Stimulated activated naive B cell treated with anti-CD40 and anti-IgM and Interleukin-4, amounts not matched to agents 10 μg/mL and 1 μg/mL and 100 μg/mL, for 72 hours (primary cell): ENCODE measurements around the gene SDK1.

Source experiments
- ATAC-seq, 2 donors: fragments of 150-1000 bp; cut with Tn5 transposase; replicated peaks; 2 replicates each; pipeline ENCODE4 v1.10.0; 2021; ENCODE audit warnings: moderate library complexity in 1 of 2
- DNase-seq: peaks from one replicate; pipeline ENCODE4 v3.0.0; 2021
- H3K27ac Mint-ChIP-seq: one replicate; pipeline ENCODE4 v1.8.0; 2022; ENCODE audit warnings: mild to moderate bottlenecking, mixed read lengths
- H3K27me3 Mint-ChIP-seq, 2 donors: one replicate each; pipeline ENCODE4 v1.8.0; 2022; ENCODE audit warnings: mixed read lengths in 2 of 2
- H3K36me3 Mint-ChIP-seq, 2 donors: one replicate each; pipeline ENCODE4 v1.8.0; 2022; ENCODE audit warnings: mixed read lengths in 2 of 2, mild to moderate bottlenecking in 1 of 2
- H3K4me1 Mint-ChIP-seq, 2 donors: one replicate each; pipeline ENCODE4 v1.8.0; 2022; ENCODE audit warnings: mixed read lengths in 2 of 2, mild to moderate bottlenecking in 1 of 2
- H3K4me3 Mint-ChIP-seq, 2 donors: one replicate each; pipeline ENCODE4 v1.8.0; 2022; ENCODE audit warnings: mild to moderate bottlenecking in 2 of 2, mixed read lengths in 2 of 2, moderate library complexity in 1 of 2
- H3K9me3 Mint-ChIP-seq, 2 donors: one replicate each; pipeline ENCODE4 v1.8.0; 2022; ENCODE audit warnings: mixed read lengths in 2 of 2, mild to moderate bottlenecking in 1 of 2

SDK1 gene

DNA sequence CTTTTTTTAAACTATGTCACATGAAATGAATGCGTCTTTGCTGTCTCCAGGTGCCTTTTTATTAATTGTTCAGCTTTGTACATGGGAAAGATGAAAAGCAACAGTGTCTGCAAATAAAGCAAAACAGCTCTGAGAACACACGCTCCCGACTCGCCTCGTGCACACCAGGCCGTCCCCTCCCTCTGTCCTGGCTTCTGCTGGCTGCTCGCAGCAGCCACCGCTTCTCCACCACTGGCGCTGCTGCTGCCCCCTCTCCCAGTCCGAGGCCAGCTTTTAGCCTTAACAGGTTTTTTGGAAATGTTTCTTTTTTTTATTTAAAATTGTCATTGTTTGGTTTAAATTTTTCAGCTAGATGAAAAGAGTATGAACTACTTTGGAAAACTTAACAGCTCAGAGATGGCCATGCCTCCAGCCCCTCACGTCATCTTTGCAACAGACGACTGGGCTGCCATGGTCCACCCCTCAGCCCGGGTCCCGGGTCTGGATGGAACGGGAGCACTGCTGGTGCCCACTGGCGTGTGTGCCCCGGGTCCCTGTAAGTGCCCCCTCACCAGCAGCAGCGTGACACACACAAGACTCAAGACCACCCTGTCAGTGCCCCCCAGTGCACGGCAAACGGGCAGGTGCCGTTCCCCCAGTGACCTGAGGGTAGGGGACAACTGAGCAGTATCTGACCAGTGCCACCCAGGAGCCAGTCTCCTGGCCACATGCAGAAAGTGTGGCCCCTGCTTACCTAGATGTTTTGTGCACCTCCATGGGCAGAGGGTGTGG, 965.4 kb downstream of the SDK1 start:
- peaks cover 7 to 24% of the 10 kb centered on the region in 2 donors for H3K27me3 Mint-ChIP-seq
- no peaks in the 10 kb centered on the region for H3K4me1 Mint-ChIP-seq
- DNase-seq (no peak), ATAC-seq (no peak)
- peak overlapping the region in 1 of 2 donors; percentile 3 for H3K4me3 Mint-ChIP-seq
- no peaks in the 10 kb centered on the region for H3K36me3 Mint-ChIP-seq
- no peak overlapping the region for H3K27ac Mint-ChIP-seq
- peaks cover 2 to 6% of the 10 kb centered on the region in 2 donors for H3K9me3 Mint-ChIP-seq

DNA sequence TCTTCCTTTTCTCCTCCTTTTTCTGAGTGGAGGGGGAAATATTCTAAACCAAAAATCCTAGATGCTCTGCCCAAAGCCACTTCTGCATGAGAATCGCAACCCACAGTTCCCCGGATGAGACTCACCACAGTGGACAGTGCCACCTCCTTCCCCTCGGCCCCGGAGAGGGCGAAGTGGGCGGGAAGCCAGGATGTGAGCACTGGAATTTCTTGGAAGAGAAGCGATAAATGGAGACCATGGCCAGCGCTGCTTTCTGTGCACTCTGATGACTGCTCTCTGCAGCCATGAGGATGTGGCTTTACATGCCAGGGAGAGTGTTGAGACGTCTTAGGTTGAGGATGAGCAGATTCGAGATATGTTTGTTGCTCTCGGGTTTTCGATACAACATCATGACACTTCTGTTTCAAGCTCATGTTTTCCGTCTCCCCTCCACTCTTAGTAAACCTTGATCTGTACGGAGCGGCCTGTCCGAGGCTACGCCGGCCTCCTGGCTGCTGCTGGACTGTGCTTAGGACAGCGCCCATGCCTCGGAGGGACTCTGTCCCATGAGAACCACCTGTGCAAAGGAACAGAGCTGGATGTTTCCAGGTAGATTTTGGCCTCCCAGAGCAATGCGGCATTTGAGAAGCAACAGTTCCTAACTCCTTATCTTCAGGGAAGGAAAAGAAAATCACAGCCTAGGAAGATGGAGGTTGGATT, 966.4 kb downstream of the SDK1 start:
- Mint-ChIP-seq H3K27ac (no peak overlapping the region), H3K9me3 (peaks cover 2 to 6% of the 10 kb centered on the region in 2 donors), H3K27me3 (peaks cover 7 to 24% of the 10 kb centered on the region in 2 donors), H3K36me3 (no peaks in the 10 kb centered on the region), H3K4me3 (no peak overlapping the region), H3K4me1 (no peaks in the 10 kb centered on the region)
- no peak for ATAC-seq
- DNase-seq: no peak

DNA sequence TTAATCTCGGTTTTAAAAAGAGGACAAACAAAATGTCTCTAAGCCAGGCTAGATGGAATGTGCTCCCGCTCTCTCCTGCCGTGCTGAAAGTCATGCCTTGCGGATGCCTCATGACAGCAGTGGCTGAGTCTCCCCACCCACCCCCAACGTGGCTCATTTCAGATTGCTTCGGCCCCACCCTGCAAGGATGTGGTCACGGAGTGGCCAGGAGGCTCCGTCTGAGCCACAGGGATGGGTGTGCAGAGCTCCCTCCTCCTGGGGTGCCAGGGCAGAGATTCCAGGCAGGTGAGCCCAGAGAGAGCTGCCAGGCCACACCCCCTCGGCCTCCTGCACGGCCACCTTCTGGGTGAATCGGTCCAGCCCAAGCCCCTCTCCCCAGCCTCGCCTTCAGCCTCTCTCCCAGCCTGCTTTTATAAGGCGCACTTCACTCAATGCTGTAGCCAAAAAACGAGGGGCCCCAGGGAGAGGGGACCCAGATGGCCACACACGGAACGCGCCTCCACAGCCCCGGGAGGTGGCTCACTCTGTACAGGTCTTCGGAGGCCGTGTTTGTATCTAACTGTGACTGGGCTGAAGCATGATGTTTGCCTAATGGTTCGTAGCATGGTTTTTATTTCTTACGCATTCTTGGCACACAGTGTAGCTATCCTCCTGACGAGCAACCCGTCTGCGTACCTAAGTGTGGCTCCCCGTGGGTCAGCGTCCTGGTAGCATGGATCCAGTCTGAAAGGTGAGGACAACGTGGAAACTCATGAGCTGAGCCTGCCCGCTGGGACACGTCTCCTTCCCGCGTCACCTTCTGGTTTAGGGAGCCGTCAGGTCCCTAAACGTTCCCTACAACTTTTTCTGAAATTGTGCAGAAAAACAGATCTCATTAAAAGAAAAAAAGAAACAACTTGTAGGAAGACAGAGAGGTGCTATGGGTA, 967.3 kb downstream of the SDK1 start:
- ATAC-seq (no peak), DNase-seq (no peak)
- H3K27me3 Mint-ChIP-seq: peaks cover 7 to 24% of the 10 kb centered on the region in 2 donors
- H3K4me1 Mint-ChIP-seq: no peaks in the 10 kb centered on the region
- H3K4me3 Mint-ChIP-seq: no peak overlapping the region
- no peaks in the 10 kb centered on the region for H3K36me3 Mint-ChIP-seq
- H3K27ac Mint-ChIP-seq: no peak overlapping the region
- H3K9me3 Mint-ChIP-seq: peaks cover 2 to 6% of the 10 kb centered on the region in 2 donors

- ATAC-seq (no peak), DNase-seq (no peak)
- H3K4me3 Mint-ChIP-seq: no peak overlapping the region
- H3K27ac Mint-ChIP-seq: no peak overlapping the region
- H3K36me3 Mint-ChIP-seq: no peaks in the 10 kb centered on the region
- peaks cover 7 to 9% of the 10 kb centered on the region in 2 donors for H3K9me3 Mint-ChIP-seq
- no peaks in the 10 kb centered on the region for H3K4me1 Mint-ChIP-seq
- H3K27me3 Mint-ChIP-seq: peaks cover 7 to 24% of the 10 kb centered on the region in 2 donors
Measured at GRCh38 chr7:4269086-4269485, 968.0 kb downstream of the SDK1 start.

DNA sequence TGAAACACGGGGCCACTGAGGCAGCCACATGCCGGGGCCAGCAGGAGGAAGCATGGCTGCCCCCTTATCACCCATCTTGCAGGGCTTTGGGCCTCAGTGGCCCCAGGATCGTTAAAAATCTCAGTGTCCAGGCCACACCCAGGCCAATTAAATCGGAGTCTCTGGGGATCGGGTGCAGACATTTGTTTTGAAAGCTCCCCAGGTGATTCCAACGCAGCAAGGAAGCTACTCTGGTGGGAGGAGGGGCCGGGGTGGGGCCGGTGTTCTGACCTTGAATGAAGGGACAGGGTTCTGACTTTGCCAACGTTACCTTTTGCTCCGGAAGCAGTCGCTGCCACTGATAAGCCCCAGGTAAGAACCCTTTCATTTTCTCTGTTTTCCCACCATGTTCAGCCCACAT, 968.7 kb downstream of the SDK1 start:
- ATAC-seq (no peak), DNase-seq (no peak)
- no peaks in the 10 kb centered on the region for H3K4me1 Mint-ChIP-seq
- peaks cover 8 to 10% of the 10 kb centered on the region in 2 donors for H3K9me3 Mint-ChIP-seq
- no peaks in the 10 kb centered on the region for H3K36me3 Mint-ChIP-seq
- H3K27ac Mint-ChIP-seq: no peak overlapping the region
- H3K4me3 Mint-ChIP-seq: no peak overlapping the region
- peaks cover 7 to 21% of the 10 kb centered on the region in 2 donors for H3K27me3 Mint-ChIP-seq

DNA sequence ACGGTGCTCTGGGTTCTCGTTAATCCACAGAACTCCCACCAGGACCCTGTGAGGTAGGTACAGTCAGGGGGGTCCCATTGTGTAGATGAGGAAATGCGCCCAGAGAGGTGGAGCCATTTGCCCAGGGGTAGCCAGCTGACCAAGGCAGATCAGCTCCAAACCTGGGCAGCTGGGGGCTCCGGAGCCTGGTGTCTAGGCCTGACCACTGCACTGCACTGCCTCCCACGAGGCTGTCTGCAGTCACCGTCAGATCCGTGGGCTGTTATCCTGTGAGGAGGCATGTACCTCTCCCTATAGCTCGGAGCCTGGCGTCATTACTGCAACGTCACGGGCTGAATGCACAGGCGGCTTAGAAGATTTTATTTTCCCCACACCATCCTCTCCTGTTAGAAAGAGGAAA, 969.2 kb downstream of the SDK1 start:
- ATAC-seq: no peak
- Mint-ChIP-seq H3K4me3 (no peak overlapping the region), H3K36me3 (no peaks in the 10 kb centered on the region), H3K9me3 (peaks cover 12% of the 10 kb centered on the region in 2 donors), H3K4me1 (no peaks in the 10 kb centered on the region), H3K27me3 (peaks cover 7 to 16% of the 10 kb centered on the region in 2 donors), H3K27ac (no peak overlapping the region)
- no peak for DNase-seq

- H3K36me3 Mint-ChIP-seq: no peaks in the 10 kb centered on the region
- H3K9me3 Mint-ChIP-seq: peaks cover 12% of the 10 kb centered on the region in 2 donors
- no peak overlapping the region for H3K27ac Mint-ChIP-seq
- no peak overlapping the region for H3K4me3 Mint-ChIP-seq
- peaks cover 7 to 8% of the 10 kb centered on the region in 2 donors for H3K27me3 Mint-ChIP-seq
- no peaks in the 10 kb centered on the region for H3K4me1 Mint-ChIP-seq
- DNase-seq: no peak
- no peak for ATAC-seq
Measured at GRCh38 chr7:4270941-4271715, 970.1 kb downstream of the SDK1 start.

GRCh38 chr7:4271716-4272015, 970.6 kb downstream of the SDK1 start:
- no peak overlapping the region for H3K4me3 Mint-ChIP-seq
- H3K4me1 Mint-ChIP-seq: no peaks in the 10 kb centered on the region
- peaks cover 12% of the 10 kb centered on the region in 2 donors for H3K9me3 Mint-ChIP-seq
- ATAC-seq: no peak
- H3K27ac Mint-ChIP-seq: no peak overlapping the region
- H3K36me3 Mint-ChIP-seq: no peaks in the 10 kb centered on the region
- DNase-seq: no peak
- peaks cover 7 to 8% of the 10 kb centered on the region in 2 donors for H3K27me3 Mint-ChIP-seq

DNA sequence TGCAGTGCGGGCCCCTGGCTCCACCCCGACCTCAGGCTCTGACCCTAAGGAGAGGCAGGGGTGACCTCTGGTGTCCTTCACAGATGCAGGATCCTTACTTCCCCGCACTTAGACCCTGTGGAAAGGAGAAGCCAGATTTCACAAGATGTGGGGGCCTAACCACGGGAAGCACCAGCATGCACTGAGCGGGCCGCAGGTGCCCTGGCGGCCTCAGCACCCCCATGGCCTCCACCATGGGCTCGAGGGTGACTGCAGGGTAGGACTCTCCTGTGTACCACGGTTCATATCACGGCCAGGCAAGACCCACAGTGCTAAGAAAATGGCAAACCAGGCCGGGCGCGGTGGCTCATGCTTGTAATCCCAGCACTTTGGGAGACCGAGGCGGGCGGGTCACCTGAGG, 971.1 kb downstream of the SDK1 start:
- H3K4me3 Mint-ChIP-seq: no peak overlapping the region
- ATAC-seq (no peak), DNase-seq (no peak)
- H3K36me3 Mint-ChIP-seq: no peaks in the 10 kb centered on the region
- no peak overlapping the region for H3K27ac Mint-ChIP-seq
- peaks cover 12% of the 10 kb centered on the region in 2 donors for H3K9me3 Mint-ChIP-seq
- H3K27me3 Mint-ChIP-seq: peaks cover 7% of the 10 kb centered on the region in 2 donors
- no peaks in the 10 kb centered on the region for H3K4me1 Mint-ChIP-seq

DNA sequence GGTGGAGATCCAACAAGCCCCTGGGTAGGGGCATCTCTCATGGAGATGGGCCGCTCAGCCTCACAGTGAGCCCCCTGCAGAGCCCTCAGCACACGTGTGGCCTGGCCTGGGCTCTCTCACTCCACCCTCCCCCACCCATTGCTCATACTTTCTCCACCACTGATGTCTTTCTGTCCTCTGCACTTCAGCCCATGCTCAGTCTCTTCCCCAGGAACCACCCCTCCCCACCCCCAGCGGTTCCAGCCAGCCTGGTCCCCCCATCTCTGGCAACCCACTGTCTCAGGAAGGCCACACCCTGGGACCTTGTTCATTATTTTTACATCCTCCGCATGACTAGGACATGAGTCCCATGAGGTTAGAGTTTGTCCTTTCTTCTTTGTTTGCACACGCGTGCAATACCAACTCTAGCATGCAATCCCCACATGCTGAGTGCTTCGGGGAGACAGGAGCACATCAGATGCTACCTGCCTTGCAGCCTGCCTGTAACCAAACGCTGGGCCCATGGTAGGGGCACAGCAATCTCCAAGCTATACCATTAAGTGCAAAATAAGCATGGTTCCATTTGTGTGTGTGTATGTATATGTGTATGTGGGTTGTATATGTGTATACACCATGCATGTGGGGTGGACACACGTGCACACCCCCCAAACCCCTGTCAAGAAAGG, 972.6 kb downstream of the SDK1 start:
- H3K27ac Mint-ChIP-seq: no peak overlapping the region
- no peaks in the 10 kb centered on the region for H3K27me3 Mint-ChIP-seq
- ATAC-seq (no peak), DNase-seq (no peak)
- no peaks in the 10 kb centered on the region for H3K4me1 Mint-ChIP-seq
- H3K9me3 Mint-ChIP-seq: peaks cover 12% of the 10 kb centered on the region in 2 donors
- no peaks in the 10 kb centered on the region for H3K36me3 Mint-ChIP-seq
- no peak overlapping the region for H3K4me3 Mint-ChIP-seq

DNA sequence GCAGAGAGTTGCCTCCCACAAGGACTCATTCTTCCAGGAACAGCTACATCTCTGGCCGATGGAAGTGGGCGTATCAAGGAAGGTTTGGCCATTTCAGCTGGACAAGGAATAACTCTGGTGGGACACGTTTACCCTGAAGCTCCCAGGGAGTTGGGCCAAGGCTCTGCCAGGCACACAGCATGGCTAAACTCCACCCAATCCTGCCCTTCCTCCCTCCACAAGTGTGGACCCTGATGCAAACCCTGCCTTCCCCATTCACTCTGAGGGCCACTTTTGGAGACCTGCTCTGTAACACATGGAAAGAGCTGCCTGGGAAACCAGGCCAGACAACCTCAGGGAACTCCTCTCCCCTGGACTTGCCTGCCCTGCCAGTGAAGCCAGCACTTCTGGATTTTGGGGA, 973.2 kb downstream of the SDK1 start:
- no peaks in the 10 kb centered on the region for H3K4me1 Mint-ChIP-seq
- no peak overlapping the region for H3K27ac Mint-ChIP-seq
- ATAC-seq (no peak), DNase-seq (no peak)
- no peaks in the 10 kb centered on the region for H3K27me3 Mint-ChIP-seq
- no peaks in the 10 kb centered on the region for H3K36me3 Mint-ChIP-seq
- no peak overlapping the region for H3K4me3 Mint-ChIP-seq
- peaks cover 12% of the 10 kb centered on the region in 2 donors for H3K9me3 Mint-ChIP-seq

GRCh38 chr7:4277936-4278335, 976.9 kb downstream of the SDK1 start:
- ATAC-seq (no peak), DNase-seq (no peak)
- no peaks in the 10 kb centered on the region for H3K36me3 Mint-ChIP-seq
- H3K27me3 Mint-ChIP-seq: no peaks in the 10 kb centered on the region
- peaks cover 12 to 16% of the 10 kb centered on the region in 2 donors for H3K9me3 Mint-ChIP-seq
- no peak overlapping the region for H3K27ac Mint-ChIP-seq
- no peak overlapping the region for H3K4me3 Mint-ChIP-seq
- no peaks in the 10 kb centered on the region for H3K4me1 Mint-ChIP-seq

DNA sequence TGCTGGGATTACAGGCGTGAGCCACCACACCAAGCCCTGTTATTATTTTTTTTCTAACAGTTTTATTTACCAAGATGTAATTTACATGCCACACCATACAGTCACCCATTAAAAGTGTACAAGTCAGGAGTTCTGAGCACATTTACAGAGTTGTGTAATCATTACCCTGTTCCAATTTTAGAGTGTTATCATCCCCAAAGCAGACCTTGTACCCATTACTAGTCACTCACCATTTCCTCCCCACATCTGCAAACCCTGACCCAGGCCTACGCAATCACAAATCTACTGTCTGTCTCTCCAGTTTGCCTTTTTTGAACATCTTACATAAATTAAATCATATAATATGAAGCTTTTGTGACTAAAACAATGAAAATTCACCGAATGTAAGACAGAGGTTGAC, 978.2 kb downstream of the SDK1 start:
- Mint-ChIP-seq H3K27ac (no peak overlapping the region), H3K4me3 (no peak overlapping the region), H3K4me1 (no peaks in the 10 kb centered on the region), H3K27me3 (no peaks in the 10 kb centered on the region), H3K9me3 (peaks cover 9 to 11% of the 10 kb centered on the region in 2 donors), H3K36me3 (no peaks in the 10 kb centered on the region)
- ATAC-seq: no peak
- no peak for DNase-seq
